Colon (tissue), 2 donors: ENCODE measurements around the gene TTC39C.

Experiments used
- FAIRE-seq: peaks from 2 replicates; lab custom pipeline; 2012; peaks lifted over from hg19 to GRCh38; lab: Jason Lieb, UNC
- donor health status: control.
- donor health status: control.

TTC39C gene

DNA sequence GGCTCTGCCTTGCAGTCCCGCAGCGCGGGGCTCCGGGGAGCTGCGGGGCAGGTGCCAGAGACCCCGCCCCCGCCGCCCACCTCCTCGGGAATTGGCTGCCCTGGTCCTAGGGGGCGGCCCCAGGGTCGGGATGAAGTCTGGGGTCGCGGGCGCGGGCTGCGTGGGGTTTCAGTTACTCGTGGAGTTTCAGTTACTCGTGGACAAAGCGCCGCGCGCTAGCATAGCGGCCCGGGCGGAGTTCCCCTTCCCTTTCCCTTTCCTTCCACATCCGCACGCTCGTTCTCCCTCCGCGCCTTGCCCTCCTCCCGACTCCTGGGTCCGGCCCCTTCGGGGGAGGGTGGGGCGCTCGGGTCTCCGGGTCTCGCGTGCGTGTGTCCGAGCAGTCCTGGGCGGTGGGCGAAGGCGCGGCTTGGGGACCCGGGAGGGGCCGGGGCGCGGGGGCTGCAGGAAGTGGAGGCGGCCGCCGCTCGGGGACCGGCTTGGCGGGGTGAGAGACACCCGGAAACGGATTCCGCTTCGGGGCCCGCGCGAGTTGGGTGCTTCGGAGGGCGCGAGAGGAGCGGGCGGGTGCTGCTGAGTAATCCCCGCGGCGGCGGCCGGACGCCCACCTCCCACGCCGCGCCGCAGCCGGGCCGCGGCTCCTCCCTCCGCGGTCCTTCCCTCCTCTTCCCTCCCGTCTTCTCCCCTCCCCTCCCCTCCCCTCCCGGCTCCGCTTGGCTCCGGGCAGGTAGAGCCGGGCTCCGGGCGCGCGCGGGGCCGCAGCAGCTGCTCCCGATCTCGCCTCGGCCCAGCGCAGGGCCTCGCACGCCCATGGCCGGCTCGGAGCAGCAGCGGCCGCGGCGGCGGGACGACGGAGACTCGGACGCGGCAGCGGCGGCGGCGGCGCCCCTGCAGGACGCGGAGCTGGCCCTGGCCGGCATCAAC is at the start of gene TTC39C:
TSS of gene TTC39C (plus strand) at position 693 of the 924 bp plus-strand sequence. CDS start at position 811, 118 bp downstream.
- no peak for FAIRE-seq

DNA sequence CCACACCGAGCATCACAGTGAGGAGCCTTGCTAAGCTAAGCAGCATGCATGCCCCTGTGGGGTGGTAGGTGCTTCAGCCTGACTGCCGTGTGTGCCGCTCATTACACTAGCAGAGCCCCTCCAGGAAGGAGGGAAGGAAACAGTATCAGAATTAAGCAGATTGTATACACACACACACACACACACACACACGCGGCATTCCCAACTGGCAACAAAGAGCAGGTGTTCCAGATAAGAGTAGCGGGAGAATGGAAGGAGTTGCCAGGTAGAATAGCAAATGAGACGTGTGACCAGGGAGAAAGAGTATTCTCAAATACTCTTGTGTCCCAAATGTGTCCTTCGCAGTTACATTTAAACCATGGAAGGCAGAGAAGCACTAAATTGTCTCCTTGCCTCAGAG is 47.6 kb upstream of the TTC39C start:
- FAIRE-seq = no peak

- FAIRE-seq = no peak
Observed at GRCh38 chr18:23967321-23968089, 47.0 kb upstream of the TTC39C start.

GRCh38 chr18:23968638-23969604 is 45.6 kb upstream of the TTC39C start:
- no peak for FAIRE-seq

GRCh38 chr18:23969664-23970063 is 44.9 kb upstream of the TTC39C start:
- FAIRE-seq = no peak

DNA sequence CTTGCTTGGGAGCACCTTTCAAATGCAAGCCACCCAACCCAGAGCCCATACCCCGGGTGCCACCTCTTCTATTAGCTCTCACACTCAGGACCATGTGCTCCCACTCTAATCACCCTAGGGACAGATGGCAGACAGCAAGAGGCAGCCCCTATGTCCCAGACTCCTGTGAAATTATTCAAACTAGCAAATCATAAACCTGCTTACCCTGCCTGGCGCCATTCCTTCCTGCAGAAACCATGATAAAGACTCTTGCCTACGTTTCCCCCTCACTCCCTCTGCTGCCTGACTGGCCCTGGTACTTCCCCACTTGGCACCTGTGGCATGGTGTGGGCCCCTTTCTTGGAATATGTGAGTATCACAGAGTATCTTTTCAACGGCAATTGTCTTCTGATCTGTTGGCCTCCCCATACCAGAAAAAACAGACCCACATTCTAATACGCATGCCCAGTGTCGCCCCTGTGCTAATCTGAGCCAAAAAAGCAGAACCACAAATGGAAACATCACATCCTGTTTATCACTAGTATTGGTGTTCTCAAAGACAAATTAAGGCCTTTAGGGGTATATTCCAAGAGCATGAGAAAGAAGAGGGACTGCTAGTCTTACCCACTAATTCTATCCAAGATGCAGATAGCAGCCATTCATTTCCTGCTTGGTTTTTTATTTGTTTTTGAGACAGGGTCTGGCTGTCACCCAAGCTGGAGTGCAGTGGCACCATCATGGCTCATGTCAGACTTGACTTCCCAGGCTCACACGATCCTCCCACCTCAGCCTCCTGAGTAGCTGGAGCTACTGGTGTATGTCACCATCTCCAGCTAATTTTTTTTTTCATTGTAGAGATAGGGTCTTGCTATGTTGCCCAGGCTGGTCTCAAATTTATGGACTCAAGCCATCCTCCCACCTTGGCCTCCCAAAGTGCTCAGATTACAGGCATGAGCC is 44.1 kb upstream of the TTC39C start:
- no peak for FAIRE-seq

- no peak for FAIRE-seq
Observed at GRCh38 chr18:23971097-23971440, 43.5 kb upstream of the TTC39C start.

- FAIRE-seq = no peak
Observed at GRCh38 chr18:23971666-23972230, 42.8 kb upstream of the TTC39C start.

GRCh38 chr18:23972453-23972852 is 42.1 kb upstream of the TTC39C start:
- no peak for FAIRE-seq

- no peak for FAIRE-seq
Observed at GRCh38 chr18:23977103-23977502, 37.5 kb upstream of the TTC39C start.

DNA sequence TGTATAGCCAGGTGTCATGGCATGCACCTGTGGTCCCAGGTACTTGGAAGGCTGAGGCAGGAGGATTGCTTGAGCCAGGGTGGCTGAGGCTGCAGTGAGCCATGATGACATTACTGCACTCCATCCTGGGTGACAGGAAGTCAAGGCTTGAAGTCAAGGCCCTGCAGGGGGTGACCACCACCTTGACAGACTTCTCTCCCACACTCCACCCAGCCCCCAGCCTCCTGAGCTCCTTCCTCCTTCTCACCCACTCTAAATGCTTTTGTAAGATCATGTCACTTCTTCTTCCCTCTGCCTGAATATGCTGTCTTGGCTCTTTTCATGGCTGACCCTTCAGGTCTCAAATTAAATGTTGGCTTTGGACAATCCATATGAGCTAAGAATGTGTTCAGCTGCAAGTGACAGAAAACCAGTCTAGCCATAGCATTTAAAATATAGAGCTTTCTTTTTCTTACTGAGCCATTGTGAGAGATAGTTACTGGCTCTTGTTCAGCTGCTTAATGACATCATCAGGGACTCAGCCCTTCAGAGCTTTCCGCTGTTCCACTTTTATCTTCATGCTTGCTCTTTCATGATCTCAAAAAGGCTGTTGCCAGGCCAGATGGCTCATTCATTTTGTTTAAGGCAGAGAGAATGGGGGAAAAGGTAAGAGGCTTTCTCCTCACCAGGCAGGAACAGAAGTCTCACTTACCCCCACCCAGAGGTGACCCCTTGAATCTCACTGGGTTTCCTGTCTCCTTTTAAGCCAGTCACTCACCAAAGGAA is 36.7 kb upstream of the TTC39C start:
- FAIRE-seq = no peak

DNA sequence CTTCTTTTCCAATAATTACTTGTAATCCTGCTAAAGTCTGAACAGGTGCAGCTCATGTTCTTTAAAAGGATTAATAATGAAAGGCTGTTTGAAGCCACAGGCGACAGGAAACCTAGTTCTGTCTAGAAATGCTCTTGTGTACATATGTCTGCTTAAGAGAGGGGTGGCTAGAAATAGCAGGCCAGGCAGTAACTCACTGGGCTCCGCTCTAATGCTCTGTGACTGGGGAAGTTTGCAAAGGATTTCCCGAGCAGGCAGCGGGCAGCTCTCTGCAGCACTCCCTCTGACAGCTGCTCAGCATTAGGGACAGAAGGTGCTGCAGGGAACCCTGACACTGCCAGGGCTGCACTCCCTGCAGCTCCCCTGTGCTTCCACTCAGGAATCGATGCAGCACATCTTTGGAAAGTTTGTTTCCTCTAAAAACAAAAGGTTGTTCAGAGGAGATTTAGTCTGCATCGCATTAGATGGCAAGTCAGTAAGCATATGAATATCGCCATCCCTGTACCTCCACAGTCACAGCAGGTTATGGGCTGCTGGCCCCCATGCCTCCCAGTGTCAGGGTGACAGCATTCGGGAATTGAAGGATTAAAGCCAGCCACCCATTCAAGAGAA is 33.1 kb upstream of the TTC39C start:
- FAIRE-seq = no peak

- FAIRE-seq = no peak
Observed at GRCh38 chr18:23982155-23983079, 32.1 kb upstream of the TTC39C start.

DNA sequence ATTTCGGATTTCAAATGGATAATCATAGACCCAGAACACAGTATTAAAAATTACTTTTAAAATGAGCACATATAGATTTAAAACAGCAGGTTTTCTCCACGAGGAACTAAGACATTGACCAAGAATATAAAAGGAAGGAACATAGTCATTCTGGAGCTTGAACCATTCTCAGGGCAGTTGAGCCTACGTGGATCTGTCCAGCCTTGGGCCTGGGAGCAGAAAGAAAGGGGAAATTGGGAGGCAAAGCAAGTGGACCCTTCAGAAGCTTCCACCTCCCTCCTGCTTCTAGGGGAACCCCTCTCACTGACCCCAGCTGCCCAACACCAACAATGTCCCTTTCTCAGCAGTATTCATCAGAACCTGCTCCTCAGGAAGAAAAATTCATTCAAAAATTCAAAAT is 31.4 kb upstream of the TTC39C start:
- no peak for FAIRE-seq

DNA sequence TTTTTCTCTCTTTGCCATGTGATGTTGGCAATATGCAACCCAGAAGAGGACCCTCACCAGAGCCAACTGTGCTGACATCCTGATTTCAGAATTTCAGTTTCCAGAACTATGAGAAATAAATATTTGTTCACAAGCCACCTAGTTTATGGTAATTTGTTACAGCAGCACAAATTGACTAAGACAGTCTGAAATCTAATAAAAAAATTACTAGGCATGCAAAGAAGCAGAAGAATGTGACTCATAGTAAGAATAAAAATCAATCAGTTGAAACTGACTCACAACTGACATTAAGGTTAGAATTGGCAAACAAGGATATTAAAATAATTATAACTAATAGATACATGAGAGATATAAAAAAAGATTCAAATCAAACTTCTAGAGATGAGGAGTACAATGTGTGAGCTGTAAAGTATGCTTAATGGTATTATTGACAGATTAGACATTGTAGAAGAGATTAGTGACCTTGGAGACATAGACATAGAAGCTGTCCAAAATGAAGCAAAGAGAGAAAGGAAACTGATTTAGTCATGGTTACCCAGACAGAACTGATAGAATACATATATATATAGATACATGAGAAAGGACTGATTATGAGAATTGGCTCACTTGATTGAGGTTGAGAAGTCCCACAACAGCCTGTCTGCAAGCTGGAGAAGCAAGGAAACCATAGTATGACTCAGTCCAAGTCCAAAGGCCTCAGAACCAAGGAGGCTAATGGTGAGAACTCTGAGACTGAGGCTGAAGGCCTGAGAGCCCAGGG is 27.8 kb upstream of the TTC39C start:
- FAIRE-seq = no peak

- no peak for FAIRE-seq
Observed at GRCh38 chr18:23990474-23991410, 23.8 kb upstream of the TTC39C start.
